Uterus (tissue), 4 donors: Measurements from ENCODE around the gene SLC36A3. TPM values are rescaled to one million over a fixed set of nuclear protein-coding genes. Genes with fewer than 3 reads are reported as not detected.

Experiments used
- DNase-seq, 2 donors: peaks; one replicate each; pipeline ENCODE4 v3.0.0-alpha.2; 2019 to 2020
- H3K27ac ChIP-seq, 2 donors: fragments of 200-600 bp; sonication (generic); 1 replicate in 1 of 2; 2 replicates in 1 of 2; pipeline ENCODE4 v1.5.1; 2016 to 2018
- H3K27me3 ChIP-seq, 2 donors: fragments of 200-600 bp; sonication (generic); one replicate each; pipeline ENCODE4 v1.5.1; 2018 to 2019; ENCODE audit warnings: control low read depth in 1 of 2
- H3K36me3 ChIP-seq, 2 donors: fragments of 200-600 bp; sonication (generic); one replicate each; pipeline ENCODE4 v1.5.1; 2019; ENCODE audit warnings: control low read depth in 1 of 2
- H3K4me1 ChIP-seq, 2 donors: fragments of 200-600 bp; sonication (generic); one replicate each; pipeline ENCODE4 v1.5.1; 2018 to 2019; ENCODE audit warnings: control low read depth in 1 of 2
- H3K4me3 ChIP-seq, 2 donors: fragments of 200-600 bp; sonication (generic); 1 replicate in 1 of 2; 2 replicates in 1 of 2; pipeline ENCODE4 v1.5.1; 2018 to 2019; ENCODE audit warnings: mild to moderate bottlenecking in 1 of 2
- H3K9me3 ChIP-seq, 2 donors: fragments of 200-600 bp; sonication (generic); one replicate each; pipeline ENCODE4 v1.5.1; 2019; ENCODE audit warnings: control low read depth in 1 of 2
- CTCF ChIP-seq, 4 experiments: fragments of 200-600 bp in 2 of 4; fragments of 450-650 bp in 2 of 4; sonication (generic) in 2 of 4; IDR thresholded peaks; one replicate each; pipeline ENCODE4 v1.5.1; 2016 to 2019; ENCODE audit warnings: antibody characterized with exemption in 4 of 4, mild to moderate bottlenecking in 2 of 4, moderate library complexity in 1 of 4
- POLR2A ChIP-seq, 2 donors: fragments of 450-650 bp; IDR thresholded peaks; one replicate each; pipeline ENCODE4 v1.6.1; 2016; ENCODE audit warnings: antibody characterized with exemption in 2 of 2, mild to moderate bottlenecking in 1 of 2, moderate library complexity in 1 of 2
- intact Hi-C: fragments of 100-400 bp; cut with DNase I; formaldehyde crosslinking; loops from one replicate; pipeline ENCODE4 v1.15.1; 2023; ENCODE audit warnings: low total_unique reads
- total RNA-seq, 4 donors: library from RNA; depleted of rRNA in 3 of 4; stranded (reverse); fragments of >200 nt in 3 of 4; gene quantifications; one replicate each; pipeline versions ENCODE4 v1.1.0 to v1.2.4, GENCODE V29; 2014 to 2023
- donor health status: DM: yes; HTN: yes; CAD: no.

The SLC36A3 gene
- total RNA-seq, 4 donors from 2014 or later: not detected

- Histone ChIP-seq H3K27ac (no peak overlapping the region), H3K4me1 (no peaks in the 10 kb centered on the region), H3K9me3 (no peaks in the 10 kb centered on the region), H3K27me3 (no peaks in the 10 kb centered on the region), H3K36me3 (no peaks in the 10 kb centered on the region), H3K4me3 (no peak overlapping the region)
- peak in 2 of 4 experiments; percentile 19 to 34 for TF ChIP-seq CTCF (IDR thresholded peaks at IDR 0.05)
- TF ChIP-seq POLR2A (IDR thresholded peaks at IDR 0.05): no peak
- intact Hi-C loops: no loop called here
- DNase-seq: no peak
These were observed 5.3 kb downstream of the SLC36A3 start for GRCh38 chr5:151298063-151298855.

GRCh38 chr5:151296974-151297373 is 6.6 kb downstream of the SLC36A3 start:
- no peak for DNase-seq
- Histone ChIP-seq H3K27me3 (no peaks in the 10 kb centered on the region), H3K27ac (no peak overlapping the region), H3K9me3 (no peaks in the 10 kb centered on the region), H3K4me3 (no peak overlapping the region), H3K4me1 (no peaks in the 10 kb centered on the region), H3K36me3 (no peaks in the 10 kb centered on the region)
- TF ChIP-seq CTCF (IDR thresholded peaks at IDR 0.05): no peak
- no peak for TF ChIP-seq POLR2A (IDR thresholded peaks at IDR 0.05)
- intact Hi-C loops: no loop called here

- H3K4me1 ChIP-seq: no peaks in the 10 kb centered on the region
- H3K36me3 ChIP-seq: no peaks in the 10 kb centered on the region
- no peaks in the 10 kb centered on the region for H3K27me3 ChIP-seq
- TF ChIP-seq POLR2A (IDR thresholded peaks at IDR 0.05) (no peak), CTCF (IDR thresholded peaks at IDR 0.05) (no peak)
- intact Hi-C loops: no loop called here
- no peak overlapping the region for H3K4me3 ChIP-seq
- no peaks in the 10 kb centered on the region for H3K9me3 ChIP-seq
- DNase-seq: no peak
- H3K27ac ChIP-seq: no peak overlapping the region
These were observed 7.1 kb downstream of the SLC36A3 start for GRCh38 chr5:151296478-151296830.

- no peak for DNase-seq
- Histone ChIP-seq H3K36me3 (no peaks in the 10 kb centered on the region), H3K4me3 (no peak overlapping the region), H3K9me3 (no peaks in the 10 kb centered on the region), H3K27me3 (no peaks in the 10 kb centered on the region), H3K27ac (no peak overlapping the region), H3K4me1 (no peaks in the 10 kb centered on the region)
- TF ChIP-seq CTCF (IDR thresholded peaks at IDR 0.05): no peak
- no peak for TF ChIP-seq POLR2A (IDR thresholded peaks at IDR 0.05)
- intact Hi-C loops: no loop called here
These were observed 7.6 kb downstream of the SLC36A3 start for GRCh38 chr5:151295791-151296477.

GRCh38 chr5:151295138-151295537 is 8.4 kb downstream of the SLC36A3 start:
- H3K27me3 ChIP-seq: no peaks in the 10 kb centered on the region
- intact Hi-C loops: no loop called here
- no peaks in the 10 kb centered on the region for H3K9me3 ChIP-seq
- no peak for TF ChIP-seq POLR2A (IDR thresholded peaks at IDR 0.05)
- TF ChIP-seq CTCF (IDR thresholded peaks at IDR 0.05): no peak
- no peaks in the 10 kb centered on the region for H3K4me1 ChIP-seq
- H3K4me3 ChIP-seq: no peak overlapping the region
- DNase-seq: no peak
- no peak overlapping the region for H3K27ac ChIP-seq
- H3K36me3 ChIP-seq: no peaks in the 10 kb centered on the region
